GM23338 (cell line): Measurements from ENCODE around the gene TRIO. TPM values are rescaled to one million over a fixed set of nuclear protein-coding genes. Genes with fewer than 3 reads are reported as not detected.

Experiments used
- ATAC-seq: fragments of 200-7000 bp; cut with Tn5 transposase; 3 replicates; pipeline ENCODE4 v1.9.1; 2020
- DNase-seq: peaks from one replicate; pipeline ENCODE4 v3.0.0-alpha.2; 2015; ENCODE audit warnings: low spot score
- H2AFZ ChIP-seq: fragments of 200-600 bp; sonication (generic); 2 replicates; pipeline ENCODE4 v1.8.0; 2016; ENCODE audit warnings: antibody characterized with exemption, mild to moderate bottlenecking, moderate library complexity
- H3F3A ChIP-seq: fragments of 200-600 bp; sonication (generic); replicated peaks from 2 replicates; pipeline ENCODE4 v1.8.0; 2017; ENCODE audit warnings: antibody characterized with exemption, mixed run types, low read depth
- H3K27ac ChIP-seq: fragments of 200-600 bp; sonication (generic); 2 replicates; pipeline ENCODE4 v1.6.1; 2016; ENCODE audit warnings: low read depth
- H3K27me3 ChIP-seq: fragments of 200-600 bp; sonication (generic); 2 replicates; pipeline ENCODE4 v1.8.0; 2016; ENCODE audit warnings: mild to moderate bottlenecking, mixed run types, moderate library complexity; ENCODE audit not compliant: insufficient read depth
- H3K36me3 ChIP-seq: fragments of 200-600 bp; sonication (generic); 2 replicates; pipeline ENCODE4 v1.8.0; 2016; ENCODE audit warnings: mild to moderate bottlenecking; ENCODE audit not compliant: insufficient read depth
- H3K4me1 ChIP-seq: fragments of 200-600 bp; sonication (generic); 2 replicates; pipeline ENCODE4 v1.8.0; 2016; ENCODE audit warnings: mild to moderate bottlenecking, moderate library complexity; ENCODE audit not compliant: insufficient read depth
- H3K4me2 ChIP-seq: fragments of 200-600 bp; sonication (generic); 2 replicates; pipeline ENCODE4 v1.7.1; 2017; ENCODE audit warnings: mixed run types
- H3K4me3 ChIP-seq: fragments of 200-600 bp; sonication (generic); 2 replicates; pipeline ENCODE4 v1.6.1; 2016; ENCODE audit warnings: mixed run types
- H3K79me2 ChIP-seq: fragments of 200-600 bp; sonication (generic); replicated peaks from 2 replicates; pipeline ENCODE4 v1.8.0; 2017; ENCODE audit warnings: mild to moderate bottlenecking; ENCODE audit not compliant: insufficient read depth
- H3K9me2 ChIP-seq: fragments of 200-600 bp; sonication (generic); 2 replicates; pipeline ENCODE4 v1.8.0; 2017; ENCODE audit not compliant: insufficient read depth
- H4K20me1 ChIP-seq: fragments of 200-600 bp; sonication (generic); replicated peaks from 2 replicates; pipeline ENCODE4 v1.8.0; 2017; ENCODE audit warnings: mild to moderate bottlenecking; ENCODE audit not compliant: insufficient read depth
- H3K27ac Mint-ChIP-seq: 2 replicates; pipeline ENCODE4 v1.8.0; 2020; ENCODE audit warnings: inconsistent platforms, mild to moderate bottlenecking, moderate library complexity, mixed read lengths
- H3K27me3 Mint-ChIP-seq: 3 replicates; pipeline ENCODE4 v1.8.0; 2022; ENCODE audit warnings: low read depth, mild to moderate bottlenecking, moderate library complexity, mixed read lengths, inconsistent platforms; ENCODE audit not compliant: insufficient read depth, poor library complexity
- H3K36me3 Mint-ChIP-seq: 3 replicates; pipeline ENCODE4 v1.8.0; 2021; ENCODE audit warnings: low read depth, mild to moderate bottlenecking, inconsistent platforms, moderate library complexity, mixed read lengths
- H3K4me1 Mint-ChIP-seq: 3 replicates; pipeline ENCODE4 v1.8.0; 2020; ENCODE audit warnings: mild to moderate bottlenecking, inconsistent platforms, mixed read lengths
- H3K4me3 Mint-ChIP-seq: 3 replicates; pipeline ENCODE4 v1.8.0; 2021; ENCODE audit warnings: moderate library complexity, mild to moderate bottlenecking, inconsistent platforms, mixed read lengths
- H3K9me3 Mint-ChIP-seq: 3 replicates; pipeline ENCODE4 v1.8.0; 2020; ENCODE audit warnings: moderate library complexity, mild to moderate bottlenecking, inconsistent platforms, mixed read lengths
- CREB1 ChIP-seq: fragments of 250-450 bp; sonication (Bioruptor Pico); IDR thresholded peaks from 2 replicates; pipeline ENCODE4 v1.5.0; 2020; ENCODE audit warnings: low read depth, mild to moderate bottlenecking, moderate library complexity
- CTCF ChIP-seq, 2 experiments: fragments of 200-600 bp in 1 of 2; sonication (generic) in 1 of 2; conservative IDR thresholded peaks; 2 replicates each; pipeline versions ENCODE4 v1.5.1 to v1.6.1; 2016 to 2017; ENCODE audit warnings: antibody characterized with exemption in 2 of 2, low read depth in 2 of 2, mild to moderate bottlenecking in 2 of 2, moderate library complexity in 1 of 2
- ETS1 ChIP-seq: IDR thresholded peaks from 2 replicates; pipeline ENCODE4 v1.6.1; 2016; ENCODE audit warnings: antibody characterized with exemption
- EZH2 ChIP-seq: fragments of 200-600 bp; sonication (generic); IDR thresholded peaks from one replicate; pipeline ENCODE4 v1.8.0; 2017; ENCODE audit warnings: antibody characterized with exemption, mild to moderate bottlenecking, low read depth; ENCODE audit not compliant: unreplicated experiment
- EZH2phosphoT487 ChIP-seq: fragments of 200-600 bp; sonication (generic); IDR thresholded peaks from one replicate; pipeline ENCODE4 v1.8.1; 2018; ENCODE audit warnings: antibody characterized with exemption; ENCODE audit not compliant: unreplicated experiment
- JUNB ChIP-seq: IDR thresholded peaks from one replicate; pipeline ENCODE4 v1.6.1; 2016; ENCODE audit warnings: antibody characterized with exemption; ENCODE audit not compliant: unreplicated experiment
- NANOG ChIP-seq: IDR thresholded peaks from 2 replicates; pipeline ENCODE4 v1.6.1; 2016; ENCODE audit warnings: antibody characterized with exemption, borderline replicate concordance
- POLR2AphosphoS5 ChIP-seq: IDR thresholded peaks from 2 replicates; pipeline ENCODE4 v1.6.1; 2016; ENCODE audit warnings: antibody characterized with exemption, low read depth
- REST ChIP-seq: IDR thresholded peaks from one replicate; pipeline ENCODE4 v1.6.1; 2018; ENCODE audit warnings: antibody characterized with exemption; ENCODE audit not compliant: unreplicated experiment
- STAT1 ChIP-seq: IDR thresholded peaks from one replicate; pipeline ENCODE4 v1.6.1; 2016; ENCODE audit warnings: antibody characterized with exemption; ENCODE audit not compliant: unreplicated experiment
- ZNF114 ChIP-seq: fragments of 250-450 bp; sonication (Bioruptor Pico); IDR thresholded peaks from 2 replicates; pipeline ENCODE4 v1.5.0; 2020; ENCODE audit warnings: mild to moderate bottlenecking, moderate library complexity
- ZNF331 ChIP-seq: fragments of 250-450 bp; sonication (Bioruptor Pico); IDR thresholded peaks from 2 replicates; pipeline ENCODE4 v1.5.0; 2020; ENCODE audit warnings: low read depth, mild to moderate bottlenecking, moderate library complexity
- ZNF462 ChIP-seq: fragments of 250-450 bp; sonication (Bioruptor Pico); IDR thresholded peaks from 2 replicates; pipeline ENCODE4 v1.5.0; 2020; ENCODE audit warnings: mild to moderate bottlenecking, moderate library complexity
- polyA plus RNA-seq: library from polyadenylated mRNA; unstranded; fragments of >200 nt; fragmentation: Nextera tagmentation; extraction: Ambion mirVana; gene quantifications from 2 replicates; pipeline ENCODE4 v1.2.1, GENCODE V29; 2016
- total RNA-seq: library from RNA; depleted of rRNA; stranded (reverse); fragments of >200 nt; shearing (Covaris generic); gene quantifications from 2 replicates; pipeline ENCODE4 v1.2.3, GENCODE V29; 2014

The TRIO gene
- total and polyA plus RNA-seq, 2 experiments from 2014 or later, result 13.8 to 113 TPM

- H3K4me3 Mint-ChIP-seq, result no peak overlapping the region
- Histone ChIP-seq H3K36me3 (no peaks in the 10 kb centered on the region), H3K4me1 (no peaks in the 10 kb centered on the region), H3F3A (no peaks in the 10 kb centered on the region), H4K20me1 (no peaks in the 10 kb centered on the region), H2AFZ (no peak overlapping the region), H3K27me3 (no peaks in the 10 kb centered on the region), H3K4me3 (no peak overlapping the region), H3K27ac (no peak overlapping the region), H3K9me2 (no peaks in the 10 kb centered on the region), H3K4me2 (no peak overlapping the region), H3K79me2 (no peaks in the 10 kb centered on the region)
- H3K36me3 Mint-ChIP-seq, result no peaks in the 10 kb centered on the region
- peaks cover 1% of the 10 kb centered on the region for H3K27me3 Mint-ChIP-seq
- H3K9me3 Mint-ChIP-seq, result no peaks in the 10 kb centered on the region
- TF ChIP-seq CREB1 (CRISPR knock-in tag) (no peak), EZH2phosphoT487 (no peak), REST (no peak), EZH2 (no peak), CTCF (conservative IDR thresholded peaks at IDR 0.05; ENCODE audit: low read depth in 2 of 2) (no peak), JUNB (no peak), NANOG (no peak), ZNF114 (CRISPR knock-in tag) (no peak), POLR2AphosphoS5 (no peak), ZNF462 (CRISPR knock-in tag) (no peak), STAT1 (no peak), ZNF331 (CRISPR knock-in tag) (no peak), ETS1 (no peak)
- ATAC-seq (no peak), DNase-seq (no peak)
- no peak overlapping the region for H3K27ac Mint-ChIP-seq
- H3K4me1 Mint-ChIP-seq, result no peaks in the 10 kb centered on the region
These were observed 408.9 kb downstream of the TRIO start for GRCh38 chr5:14552017-14552416.
